Measurements from ENCODE around the gene PCK1. TPM values are rescaled to one million over a fixed set of nuclear protein-coding genes. Genes with fewer than 3 reads are reported as not detected.

PCK1 gene
- total and polyA plus RNA-seq, 2 of the 13 experiments (the other 11 are each of a cell fraction or from before 2014, with no cell fraction given): 6.5 to 12.6 TPM

GRCh38 chr20:57562541-57563465 lies 1.9 kb downstream of the PCK1 start (continued):
- 0 out of 2 replicates have a peak, but pooled peaks have one; percentile 21 for TF ChIP-seq ZNF280D (CRISPR knock-in tag; IDR thresholded peaks at IDR 0.05)
- no peak; the same call in 1 of the 2 replicates for TF ChIP-seq SALL1 (CRISPR knock-in tag; IDR thresholded peaks at IDR 0.05)
- TF ChIP-seq POLR2A (IDR thresholded peaks at IDR 0.05; ENCODE audit: insufficient read depth in 1 of 2, low read depth in 2 of 2, low read length in 2 of 2): peak in 1 of 2 experiments; percentile 49; a peak in 2 of 4 replicates
- no peak for TF ChIP-seq ZNF451 (CRISPR knock-in tag; IDR thresholded peaks at IDR 0.05)
- no peak for TF ChIP-seq TOPORS (CRISPR knock-in tag; IDR thresholded peaks at IDR 0.05)
- TF ChIP-seq ZNF468 (CRISPR knock-in tag; IDR thresholded peaks at IDR 0.05): no peak
- TF ChIP-seq HBP1 (CRISPR knock-in tag; IDR thresholded peaks at IDR 0.05; ENCODE audit: low read depth): peak; percentile 47; the same call in 1 of the 2 replicates
- no peak for TF ChIP-seq RFX3 (CRISPR knock-in tag; IDR thresholded peaks at IDR 0.05)
- TF ChIP-seq ZNF543 (CRISPR knock-in tag; IDR thresholded peaks at IDR 0.05): no peak
- no peak for TF ChIP-seq ZNF33A (CRISPR knock-in tag; IDR thresholded peaks at IDR 0.05; ENCODE audit: borderline replicate concordance)
- no peak for TF ChIP-seq ZNF10 (CRISPR knock-in tag; IDR thresholded peaks at IDR 0.05; ENCODE audit: borderline replicate concordance, low read depth)
- no peak for TF ChIP-seq ZNF841 (CRISPR knock-in tag; IDR thresholded peaks at IDR 0.05; ENCODE audit: borderline replicate concordance)
- no peak for TF ChIP-seq ZBTB7B (CRISPR knock-in tag; IDR thresholded peaks at IDR 0.05)
- no peak for TF ChIP-seq ZMAT3 (CRISPR knock-in tag; conservative IDR thresholded peaks at IDR 0.05)
- TF ChIP-seq MAZ (IDR thresholded peaks at IDR 0.05; ENCODE audit: borderline replicate concordance, low read depth, low read length): no peak
- no peak for TF ChIP-seq MAZ (CRISPR knock-in tag; IDR thresholded peaks at IDR 0.05; ENCODE audit: low read depth)
- TF ChIP-seq SKIL (CRISPR knock-in tag; IDR thresholded peaks at IDR 0.05; ENCODE audit: borderline replicate concordance): no peak
- TF ChIP-seq NRL (CRISPR knock-in tag; IDR thresholded peaks at IDR 0.05; ENCODE audit: borderline replicate concordance): 0 out of 2 replicates have a peak, but pooled peaks have one; percentile 30
- no peak for TF ChIP-seq ZNF24 (IDR thresholded peaks at IDR 0.05)
- no peak for TF ChIP-seq ZNF282 (IDR thresholded peaks at IDR 0.05; ENCODE audit: partially characterized antibody)
- TF ChIP-seq ZNF605 (CRISPR knock-in tag; IDR thresholded peaks at IDR 0.05): 0 out of 2 replicates have a peak, but pooled peaks have one; percentile 42
